NCI-H1694 treated with DMSO at 0.1 percent for 48 hours (cell line): Measurements from ENCODE around the gene COL23A1.

Source experiments
- DNase-seq: peaks from one replicate; lab custom pipeline; 2025; lab: John Stamatoyannopoulos, UW

The COL23A1 gene

GRCh38 chr5:178590141-178590923 is at the start of gene COL23A1:
Gene COL23A1, minus strand, starts transcription at chr5:178590393.
- peak; percentile 19 for DNase-seq

- no peak for DNase-seq
Measured at GRCh38 chr5:178637356-178638074, 47.3 kb upstream of the COL23A1 start.

GRCh38 chr5:178632285-178632684 is 42.1 kb upstream of the COL23A1 start:
- DNase-seq = no peak

- no peak for DNase-seq
Measured at GRCh38 chr5:178630951-178631350, 40.8 kb upstream of the COL23A1 start.

- DNase-seq = no peak
Measured at GRCh38 chr5:178630475-178630930, 40.3 kb upstream of the COL23A1 start.

GRCh38 chr5:178627259-178627598 is 37.0 kb upstream of the COL23A1 start:
- DNase-seq = no peak

GRCh38 chr5:178626484-178627258 is 36.5 kb upstream of the COL23A1 start, which contains the start of gene CLK4:
Gene CLK4, minus strand, starts transcription at chr5:178627050. Its CDS starts 3,634 bp downstream, at chr5:178623416.
- DNase-seq = peak; percentile 73

GRCh38 chr5:178625679-178626483 is 35.7 kb upstream of the COL23A1 start:
- peak; percentile 20 for DNase-seq

- no peak for DNase-seq
Measured at GRCh38 chr5:178624631-178625546, 34.7 kb upstream of the COL23A1 start.

GRCh38 chr5:178622679-178623247 is 32.6 kb upstream of the COL23A1 start:
- no peak for DNase-seq

GRCh38 chr5:178619390-178619789 is 29.2 kb upstream of the COL23A1 start:
- no peak for DNase-seq

GRCh38 chr5:178612299-178612698 is 22.1 kb upstream of the COL23A1 start:
- DNase-seq = no peak

- no peak for DNase-seq
Measured at GRCh38 chr5:178606269-178606668, 16.1 kb upstream of the COL23A1 start.

- DNase-seq = no peak
Measured at GRCh38 chr5:178605788-178606187, 15.6 kb upstream of the COL23A1 start.

GRCh38 chr5:178602752-178603151 is 12.6 kb upstream of the COL23A1 start:
- DNase-seq = no peak

- DNase-seq = no peak
Measured at GRCh38 chr5:178595750-178596149, 5.6 kb upstream of the COL23A1 start.

GRCh38 chr5:178595150-178595549 is 5.0 kb upstream of the COL23A1 start:
- DNase-seq = no peak

- no peak for DNase-seq
Measured at GRCh38 chr5:178590924-178591423, 781 bp upstream of the COL23A1 start.

GRCh38 chr5:178589180-178590140 is 733 bp downstream of the COL23A1 start:
- DNase-seq = peak; percentile 2
